ENCODE results near the gene ATP8A1.

ATP8A1 gene

DNA sequence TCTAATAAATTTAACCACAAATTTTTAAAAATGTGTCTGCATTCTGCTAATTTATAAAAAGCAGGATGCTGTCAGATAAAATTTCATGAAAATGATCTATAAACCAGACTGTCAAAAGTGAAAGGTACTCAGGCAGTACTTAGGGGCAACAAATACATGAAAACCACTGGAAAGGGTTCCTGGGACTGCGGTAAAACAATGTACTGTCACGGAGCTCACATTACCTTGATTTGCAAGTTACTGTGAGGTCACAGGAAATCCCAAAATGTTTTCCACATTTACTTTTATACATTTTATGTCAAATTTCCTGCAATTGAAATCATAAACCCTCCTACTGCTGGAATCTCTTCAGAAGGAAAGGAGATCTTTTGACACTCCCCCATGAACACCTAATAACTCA, 214.3 kb downstream of the ATP8A1 start:
- Histone ChIP-seq H3K27me3 (ENCODE audit: insufficient read depth, poor library complexity, severe bottlenecking) (no peaks in the 10 kb centered on the region), H3K4me3 (ENCODE audit: severe bottlenecking) (no peak overlapping the region), H3K36me3 (ENCODE audit: low read depth) (no peaks in the 10 kb centered on the region), H3K27ac (ENCODE audit: poor library complexity, severe bottlenecking) (no peak overlapping the region), H3K4me1 (ENCODE audit: insufficient read depth, poor library complexity, severe bottlenecking) (no peaks in the 10 kb centered on the region), H3K9me3 (ENCODE audit: severe bottlenecking) (no peaks in the 10 kb centered on the region)
- TF ChIP-seq CTCF (IDR thresholded peaks at IDR 0.05; ENCODE audit: poor library complexity, severe bottlenecking), result no peak
- no peak for ATAC-seq (ENCODE audit: low read depth)
- DNase-seq (ENCODE audit: low spot score), result no peak

- Histone ChIP-seq H3K4me1 (ENCODE audit: insufficient read depth, poor library complexity, severe bottlenecking) (no peaks in the 10 kb centered on the region), H3K36me3 (ENCODE audit: low read depth) (no peaks in the 10 kb centered on the region), H3K9me3 (ENCODE audit: severe bottlenecking) (no peaks in the 10 kb centered on the region), H3K27me3 (ENCODE audit: insufficient read depth, poor library complexity, severe bottlenecking) (no peaks in the 10 kb centered on the region), H3K27ac (ENCODE audit: poor library complexity, severe bottlenecking) (no peak overlapping the region), H3K4me3 (ENCODE audit: severe bottlenecking) (no peak overlapping the region)
- no peak for TF ChIP-seq CTCF (IDR thresholded peaks at IDR 0.05; ENCODE audit: poor library complexity, severe bottlenecking)
- DNase-seq (ENCODE audit: low spot score) (no peak), ATAC-seq (ENCODE audit: low read depth) (no peak)
Observed at GRCh38 chr4:42440083-42440482, 216.8 kb downstream of the ATP8A1 start.

DNA sequence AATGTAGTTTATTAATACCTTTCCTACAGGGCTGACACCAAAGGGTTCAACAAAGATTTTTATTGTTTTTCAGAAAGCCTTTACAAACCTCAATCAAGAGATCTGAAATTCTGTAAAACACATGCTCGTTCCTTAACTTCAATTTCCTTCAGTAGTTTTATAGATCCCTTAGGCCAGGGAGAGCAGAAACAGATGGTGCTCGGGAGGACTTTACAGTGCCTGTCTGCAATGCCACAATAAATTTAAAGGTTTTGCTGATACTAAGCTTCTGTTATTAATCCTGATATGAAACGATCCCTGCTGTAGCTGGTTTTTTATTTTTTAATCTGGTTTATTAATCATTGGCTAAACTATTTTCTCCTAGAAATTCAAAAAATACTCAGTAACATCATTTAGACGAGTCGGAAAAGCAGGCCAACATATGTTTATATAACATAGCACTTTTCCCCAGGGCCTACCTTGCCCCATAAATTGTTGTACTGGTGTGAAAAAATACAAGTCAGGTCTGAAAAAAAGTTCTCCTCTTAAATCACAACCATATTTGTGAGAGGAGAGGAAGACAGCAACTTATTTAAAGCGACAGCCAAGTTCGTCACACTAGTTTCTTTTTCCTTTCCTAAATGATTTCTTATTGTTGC, 219.9 kb downstream of the ATP8A1 start:
- Histone ChIP-seq H3K4me3 (ENCODE audit: severe bottlenecking) (no peak overlapping the region), H3K9me3 (ENCODE audit: severe bottlenecking) (no peaks in the 10 kb centered on the region), H3K27ac (ENCODE audit: poor library complexity, severe bottlenecking) (no peak overlapping the region), H3K36me3 (ENCODE audit: low read depth) (no peaks in the 10 kb centered on the region), H3K27me3 (ENCODE audit: insufficient read depth, poor library complexity, severe bottlenecking) (no peaks in the 10 kb centered on the region), H3K4me1 (ENCODE audit: insufficient read depth, poor library complexity, severe bottlenecking) (no peaks in the 10 kb centered on the region)
- ATAC-seq (ENCODE audit: low read depth), result no peak
- TF ChIP-seq CTCF (IDR thresholded peaks at IDR 0.05; ENCODE audit: poor library complexity, severe bottlenecking), result no peak
- no peak for DNase-seq (ENCODE audit: low spot score)

GRCh38 chr4:42428036-42428435, 228.9 kb downstream of the ATP8A1 start:
- H3K36me3 ChIP-seq (ENCODE audit: low read depth), result no peaks in the 10 kb centered on the region
- ATAC-seq (ENCODE audit: low read depth), result no peak
- no peaks in the 10 kb centered on the region for H3K9me3 ChIP-seq (ENCODE audit: severe bottlenecking)
- no peaks in the 10 kb centered on the region for H3K4me1 ChIP-seq (ENCODE audit: insufficient read depth, poor library complexity, severe bottlenecking)
- H3K4me3 ChIP-seq (ENCODE audit: severe bottlenecking), result no peak overlapping the region
- no peaks in the 10 kb centered on the region for H3K27me3 ChIP-seq (ENCODE audit: insufficient read depth, poor library complexity, severe bottlenecking)
- DNase-seq (ENCODE audit: low spot score), result no peak
- no peak overlapping the region for H3K27ac ChIP-seq (ENCODE audit: poor library complexity, severe bottlenecking)
- no peak for TF ChIP-seq CTCF (IDR thresholded peaks at IDR 0.05; ENCODE audit: poor library complexity, severe bottlenecking)
